HG03442 (cell line): Measurements from ENCODE around the gene RNF186.

Experiments used
- ATAC-seq: cut with Tn5 transposase; IDR thresholded peaks from one replicate; pipeline ENCODE4 v1.9.1; 2021; ENCODE audit warnings: mild to moderate bottlenecking, moderate library complexity; ENCODE audit not compliant: unreplicated experiment

Gene RNF186

DNA sequence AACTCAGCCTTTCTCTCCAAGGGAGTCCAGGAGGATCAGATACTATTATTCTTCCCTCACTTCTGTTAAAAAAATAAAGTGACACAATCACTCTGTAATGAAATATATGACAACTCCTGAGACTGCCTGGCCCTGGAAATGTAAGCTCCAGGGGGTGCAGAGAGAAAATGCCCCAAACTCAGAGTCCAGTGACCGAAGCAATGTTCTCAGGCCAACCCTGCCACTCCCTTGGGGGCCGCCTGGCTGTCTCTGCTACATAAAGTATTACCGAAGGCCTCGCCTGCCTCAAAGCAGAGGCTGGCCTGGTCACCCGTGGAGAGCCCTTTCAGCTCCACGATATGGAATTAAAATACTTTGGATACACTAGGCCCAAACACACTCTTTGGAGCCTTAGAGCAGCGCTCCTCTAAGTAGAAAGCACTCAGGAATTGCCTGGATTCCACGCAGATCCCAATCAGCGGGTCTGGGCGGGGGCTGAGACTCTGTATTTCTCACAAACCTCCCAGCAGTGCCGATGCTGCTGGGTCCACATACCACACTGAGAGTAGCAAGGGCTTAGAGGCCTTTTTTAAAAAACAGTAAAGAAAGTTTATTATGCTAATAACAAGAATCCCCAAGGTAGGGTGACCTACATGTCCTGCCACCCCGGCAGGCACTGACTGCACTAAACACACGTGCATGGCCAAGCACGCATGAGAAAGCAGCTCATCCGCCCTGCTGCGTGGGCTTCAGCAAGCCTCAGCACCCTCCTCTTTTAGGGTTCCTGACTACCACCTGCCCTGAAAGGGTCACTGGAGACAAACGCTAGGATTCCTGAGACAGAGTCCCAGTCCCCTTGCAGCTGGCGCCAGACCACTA, 46.5 kb downstream of the RNF186 start:
- no peak for ATAC-seq

DNA sequence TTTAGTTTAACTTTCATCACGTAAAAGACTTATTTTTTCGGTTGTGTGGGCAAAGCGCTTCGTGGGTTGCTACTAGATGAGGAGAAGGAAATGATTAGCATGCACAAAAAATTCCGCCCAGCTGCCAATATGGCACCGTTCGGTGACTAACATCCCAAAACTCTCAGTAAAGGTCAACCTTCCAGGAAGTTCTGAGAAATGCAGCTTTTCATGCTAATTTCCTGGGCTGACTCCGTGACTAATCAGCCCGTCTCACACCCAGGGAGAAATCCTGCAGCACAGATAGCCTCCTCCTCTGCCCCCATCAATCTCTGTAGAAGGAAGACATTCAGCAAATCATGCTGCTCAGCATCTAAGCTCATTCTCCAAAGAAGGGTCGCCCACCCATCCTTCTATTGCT, 49.5 kb downstream of the RNF186 start:
- no peak for ATAC-seq

- no peak for ATAC-seq
Observed at GRCh38 chr1:19764848-19765247, 50.2 kb downstream of the RNF186 start.
